HEK293 (cell line): ENCODE measurements around the gene DNAH9.

ENCODE experiments used
- CTCF ChIA-PET: fragments of 350-600 bp; formaldehyde crosslinking; extraction: SDS; loops from one replicate; lab custom pipeline; 2021; ENCODE audit warnings: antibody characterized with exemption; lab: Yijun Ruan, JAX
- POLR2A ChIA-PET: fragments of 300-600 bp; formaldehyde crosslinking; extraction: SDS; loops from one replicate; lab custom pipeline; 2020; ENCODE audit warnings: antibody characterized with exemption, inconsistent platforms; lab: Yijun Ruan, JAX
- H3K27ac ChIP-seq: fragments of 200-500 bp; sonication (Bioruptor generic); 2 replicates; pipeline ENCODE4 v1.5.1; 2014; ENCODE audit warnings: low read depth, low read length, control low read depth, inconsistent platforms; ENCODE audit errors: extremely low read depth
- H3K36me3 ChIP-seq, 2 experiments: fragments of 200-500 bp in 1 of 2; sonication (Bioruptor generic) in 1 of 2; 1 replicate in 1 of 2; 2 replicates in 1 of 2; pipeline ENCODE4 v1.5.1; 2014 to 2017; ENCODE audit warnings: inconsistent platforms in 2 of 2, low read length in 2 of 2; ENCODE audit not compliant: control insufficient read depth in 2 of 2, insufficient read depth in 1 of 2
- H3K4me1 ChIP-seq: fragments of 200-500 bp; sonication (Bioruptor generic); 2 replicates; pipeline ENCODE4 v1.5.1; 2014; ENCODE audit warnings: mild to moderate bottlenecking, low read length, inconsistent platforms; ENCODE audit not compliant: control insufficient read depth, insufficient read depth
- H3K4me3 ChIP-seq: 2 replicates; pipeline ENCODE4 v1.5.1; 2011; ENCODE audit warnings: low read depth, mild to moderate bottlenecking, control low read depth, low read length, moderate library complexity
- H3K9me3 ChIP-seq: fragments of 200-500 bp; sonication (Bioruptor generic); 2 replicates; pipeline ENCODE4 v1.5.1; 2014; ENCODE audit warnings: low read depth, low read length, inconsistent platforms; ENCODE audit not compliant: control insufficient read depth, insufficient read depth
- BCL11B ChIP-seq: fragments of 450-650 bp; formaldehyde crosslinking; IDR thresholded peaks from 2 replicates; pipeline ENCODE4 v1.5.1; 2016; ENCODE audit warnings: low read depth, missing biosample characterization, missing genetic modification characterization
- GLI4 ChIP-seq: fragments of 450-650 bp; formaldehyde crosslinking; IDR thresholded peaks from 2 replicates; pipeline ENCODE4 v1.5.1; 2016; ENCODE audit warnings: missing biosample characterization, missing genetic modification characterization
- GLIS2 ChIP-seq: fragments of 450-650 bp; formaldehyde crosslinking; IDR thresholded peaks from 2 replicates; pipeline ENCODE4 v1.5.1; 2016; ENCODE audit warnings: missing biosample characterization, missing genetic modification characterization
- IKZF3 ChIP-seq: fragments of 450-650 bp; IDR thresholded peaks from 2 replicates; pipeline ENCODE4 v1.5.0; 2018; ENCODE audit warnings: missing biosample characterization, mild to moderate bottlenecking, missing genetic modification characterization, moderate library complexity
- KLF16 ChIP-seq: fragments of 450-650 bp; formaldehyde crosslinking; IDR thresholded peaks from 2 replicates; pipeline ENCODE4 v1.5.1; 2017; ENCODE audit warnings: missing biosample characterization, missing genetic modification characterization
- MYNN ChIP-seq: fragments of 450-650 bp; formaldehyde crosslinking; IDR thresholded peaks from 2 replicates; pipeline ENCODE4 v1.5.1; 2016; ENCODE audit warnings: missing biosample characterization, missing genetic modification characterization, borderline replicate concordance
- OSR2 ChIP-seq: fragments of 450-650 bp; formaldehyde crosslinking; IDR thresholded peaks from 2 replicates; pipeline ENCODE4 v1.5.1; 2016; ENCODE audit warnings: missing biosample characterization, missing genetic modification characterization
- SCRT1 ChIP-seq: fragments of 450-650 bp; formaldehyde crosslinking; IDR thresholded peaks from 2 replicates; pipeline ENCODE4 v1.5.1; 2016; ENCODE audit warnings: missing biosample characterization, missing genetic modification characterization, borderline replicate concordance
- ZBTB48 ChIP-seq: fragments of 450-650 bp; formaldehyde crosslinking; IDR thresholded peaks from 2 replicates; pipeline ENCODE4 v1.5.1; 2016; ENCODE audit warnings: missing biosample characterization, missing genetic modification characterization
- ZNF157 ChIP-seq: fragments of 450-650 bp; formaldehyde crosslinking; IDR thresholded peaks from 2 replicates; pipeline ENCODE4 v1.5.1; 2016; ENCODE audit warnings: missing biosample characterization, missing genetic modification characterization
- ZNF19 ChIP-seq: fragments of 450-650 bp; formaldehyde crosslinking; IDR thresholded peaks from 2 replicates; pipeline ENCODE4; 2016; ENCODE audit warnings: missing biosample characterization, missing genetic modification characterization, low read depth
- ZNF266 ChIP-seq: fragments of 450-650 bp; formaldehyde crosslinking; IDR thresholded peaks from 2 replicates; pipeline ENCODE4 v1.5.1; 2016; ENCODE audit warnings: missing biosample characterization, missing genetic modification characterization, low read depth
- ZNF302 ChIP-seq: fragments of 450-650 bp; formaldehyde crosslinking; IDR thresholded peaks from 2 replicates; pipeline ENCODE4 v1.5.1; 2016; ENCODE audit warnings: missing biosample characterization, missing genetic modification characterization, low read depth
- ZNF335 ChIP-seq: fragments of 450-650 bp; formaldehyde crosslinking; conservative IDR thresholded peaks from 2 replicates; pipeline ENCODE4 v1.5.1; 2016; ENCODE audit warnings: missing biosample characterization, missing genetic modification characterization
- ZNF350 ChIP-seq: fragments of 450-650 bp; formaldehyde crosslinking; IDR thresholded peaks from 2 replicates; pipeline ENCODE4 v1.5.0; 2017; ENCODE audit warnings: missing biosample characterization, mild to moderate bottlenecking, missing genetic modification characterization
- ZNF398 ChIP-seq: fragments of 450-650 bp; formaldehyde crosslinking; IDR thresholded peaks from 2 replicates; pipeline ENCODE4 v1.5.1; 2017; ENCODE audit warnings: missing biosample characterization, missing genetic modification characterization
- ZNF426 ChIP-seq: fragments of 450-650 bp; formaldehyde crosslinking; IDR thresholded peaks from 2 replicates; pipeline ENCODE4 v1.5.1; 2017; ENCODE audit warnings: missing biosample characterization, missing genetic modification characterization, mild to moderate bottlenecking, inconsistent platforms, moderate library complexity
- ZNF580 ChIP-seq: fragments of 450-650 bp; formaldehyde crosslinking; IDR thresholded peaks from 2 replicates; pipeline ENCODE4 v1.5.1; 2016; ENCODE audit warnings: missing biosample characterization, missing genetic modification characterization
- ZNF645 ChIP-seq: fragments of 450-650 bp; formaldehyde crosslinking; IDR thresholded peaks from 2 replicates; pipeline ENCODE4; 2016; ENCODE audit warnings: missing biosample characterization, missing genetic modification characterization
- ZNF768 ChIP-seq: fragments of 450-650 bp; formaldehyde crosslinking; IDR thresholded peaks from 2 replicates; pipeline ENCODE4 v1.5.1; 2018; ENCODE audit warnings: missing biosample characterization, mild to moderate bottlenecking, missing genetic modification characterization
- ZNF791 ChIP-seq: fragments of 450-650 bp; formaldehyde crosslinking; IDR thresholded peaks from 2 replicates; pipeline ENCODE4 v1.5.1; 2016; ENCODE audit warnings: missing biosample characterization, missing genetic modification characterization
- ZNF843 ChIP-seq: fragments of 450-650 bp; formaldehyde crosslinking; IDR thresholded peaks from 2 replicates; pipeline ENCODE4 v1.5.1; 2016; ENCODE audit warnings: missing biosample characterization, missing genetic modification characterization
- ZXDB ChIP-seq: fragments of 450-650 bp; formaldehyde crosslinking; IDR thresholded peaks from 2 replicates; pipeline ENCODE4 v1.5.1; 2016; ENCODE audit warnings: missing biosample characterization, missing genetic modification characterization

Gene DNAH9

GRCh38 chr17:11813278-11813677 is 215.0 kb downstream of the DNAH9 start:
- Histone ChIP-seq H3K27ac (no peak overlapping the region), H3K9me3 (no peaks in the 10 kb centered on the region), H3K36me3 (no peaks in the 10 kb centered on the region), H3K4me3 (no peak overlapping the region), H3K4me1 (no peaks in the 10 kb centered on the region)
- no peak for TF ChIP-seq OSR2
- TF ChIP-seq ZNF843 (tag by site-specific recombination) = no peak
- no peak for TF ChIP-seq ZNF157 (tag by site-specific recombination)
- no peak for TF ChIP-seq ZNF768 (tag by site-specific recombination)
- no peak for TF ChIP-seq ZNF426 (tag by site-specific recombination)
- no peak for TF ChIP-seq ZNF302 (tag by site-specific recombination)
- TF ChIP-seq BCL11B (tag by site-specific recombination) = no peak
- TF ChIP-seq ZNF580 (tag by site-specific recombination) = no peak
- TF ChIP-seq GLIS2 (tag by site-specific recombination) = no peak
- no peak for TF ChIP-seq ZNF398 (tag by site-specific recombination)
- POLR2A ChIA-PET = no interaction called here
- CTCF ChIA-PET = no interaction called here

GRCh38 chr17:11813871-11814270 is 215.6 kb downstream of the DNAH9 start:
- ChIA-PET POLR2A (no interaction called here), CTCF (no interaction called here)
- H3K4me3 ChIP-seq = no peak overlapping the region
- no peaks in the 10 kb centered on the region for H3K9me3 ChIP-seq
- no peak overlapping the region for H3K27ac ChIP-seq
- H3K36me3 ChIP-seq = no peaks in the 10 kb centered on the region
- H3K4me1 ChIP-seq = no peaks in the 10 kb centered on the region
- TF ChIP-seq SCRT1 (no peak), IKZF3 (no peak), KLF16 (tag by site-specific recombination) (no peak), ZBTB48 (tag by site-specific recombination) (no peak), MYNN (no peak), ZNF350 (tag by site-specific recombination) (no peak), ZNF335 (tag by site-specific recombination) (no peak), GLI4 (tag by site-specific recombination) (no peak), ZXDB (tag by site-specific recombination) (no peak), ZNF266 (tag by site-specific recombination) (no peak), ZNF19 (no peak), ZNF791 (tag by site-specific recombination) (no peak), ZNF645 (tag by site-specific recombination) (no peak)
